OCI-LY1 (cell line): ENCODE results near the gene CHST5.
A peak's percentile ranks its signal among the peaks of the same experiment; 100 is the strongest.

ENCODE experiments used
- H2AFZ ChIP-seq: fragments of 200-600 bp; sonication (generic), shearing (Covaris generic); 2 replicates; pipeline ENCODE4 v1.6.0; 2014; ENCODE audit warnings: antibody characterized with exemption, mild to moderate bottlenecking, low read length
- H3F3A ChIP-seq: fragments of 200-600 bp; sonication (generic), shearing (Covaris generic); 2 replicates; pipeline ENCODE4 v1.6.0; 2014; ENCODE audit warnings: mild to moderate bottlenecking, antibody characterized with exemption, low read length, moderate library complexity; ENCODE audit not compliant: insufficient read depth
- H3K27ac ChIP-seq: fragments of 200-600 bp; sonication (generic); 2 replicates; pipeline ENCODE4 v1.5.1; 2014; ENCODE audit warnings: low read length, mixed run types, mild to moderate bottlenecking, low read depth; ENCODE audit not compliant: poor library complexity, severe bottlenecking
- H3K27me3 ChIP-seq: fragments of 200-600 bp; sonication (generic); 2 replicates; pipeline ENCODE4 v1.6.0; 2014; ENCODE audit warnings: antibody characterized with exemption, mild to moderate bottlenecking, low read length, moderate library complexity; ENCODE audit not compliant: insufficient read depth
- H3K36me3 ChIP-seq: fragments of 200-600 bp; sonication (generic); 2 replicates; pipeline ENCODE4 v1.6.1; 2014; ENCODE audit warnings: mild to moderate bottlenecking, antibody characterized with exemption, low read length, moderate library complexity, mixed read lengths; ENCODE audit not compliant: insufficient read depth
- H3K4me1 ChIP-seq: fragments of 200-600 bp; sonication (generic); 2 replicates; pipeline ENCODE4 v1.5.1; 2014; ENCODE audit warnings: mild to moderate bottlenecking, low read length, moderate library complexity; ENCODE audit not compliant: insufficient read depth, severe bottlenecking
- H3K4me2 ChIP-seq: fragments of 200-600 bp; sonication (generic), shearing (Covaris generic); 2 replicates; pipeline ENCODE4 v1.6.1; 2014; ENCODE audit warnings: low read length
- H3K4me3 ChIP-seq: fragments of 200-600 bp; sonication (generic); 2 replicates; pipeline ENCODE4 v1.5.1; 2014; ENCODE audit warnings: low read length, low read depth, mild to moderate bottlenecking, mixed read lengths; ENCODE audit not compliant: poor library complexity, severe bottlenecking
- H3K79me2 ChIP-seq: fragments of 200-600 bp; shearing (Covaris generic); 2 replicates; pipeline ENCODE4 v1.6.1; 2016; ENCODE audit warnings: mixed run types, low read length, mixed read lengths; ENCODE audit not compliant: insufficient read depth
- H3K9ac ChIP-seq: fragments of 200-600 bp; sonication (generic), shearing (Covaris generic); 2 replicates; pipeline ENCODE4 v1.6.1; 2014; ENCODE audit warnings: mild to moderate bottlenecking, low read length, mixed read lengths
- H3K9me2 ChIP-seq: fragments of 200-600 bp; sonication (generic), shearing (Covaris generic); 2 replicates; pipeline ENCODE4 v1.6.1; 2014; ENCODE audit warnings: low read depth, mild to moderate bottlenecking, low read length, mixed read lengths
- H3K9me3 ChIP-seq: fragments of 200-600 bp; shearing (Covaris generic); 2 replicates; pipeline ENCODE4 v1.6.1; 2014; ENCODE audit warnings: low read length, mixed read lengths
- H4K20me1 ChIP-seq: fragments of 200-600 bp; sonication (generic), shearing (Covaris generic); 2 replicates; pipeline ENCODE4 v1.6.0; 2016; ENCODE audit warnings: mild to moderate bottlenecking, low read length; ENCODE audit not compliant: insufficient read depth
- CTCF ChIP-seq: fragments of 200-600 bp; sonication (generic), shearing (Covaris generic); IDR thresholded peaks from 2 replicates; pipeline ENCODE4 v1.5.1; 2017; ENCODE audit warnings: mild to moderate bottlenecking, antibody characterized with exemption, low read length, moderate library complexity, mixed read lengths
- EZH2 ChIP-seq: fragments of 200-600 bp; sonication (generic), shearing (Covaris generic); IDR thresholded peaks from 2 replicates; pipeline ENCODE4 v1.8.0; 2017; ENCODE audit warnings: borderline replicate concordance, mixed run types, mild to moderate bottlenecking, antibody characterized with exemption, low read length, moderate library complexity, mixed read lengths

Gene CHST5

GRCh38 chr16:75485230-75486013 lies 50.5 kb downstream of the CHST5 start:
- Histone ChIP-seq H4K20me1 (no peaks in the 10 kb centered on the region), H3K27ac (peak overlapping the region; percentile 72), H2AFZ (no peak overlapping the region)

GRCh38 chr16:75483222-75483621 lies 52.7 kb downstream of the CHST5 start:
- H3K9ac ChIP-seq: no peak overlapping the region
- no peak overlapping the region for H3K27ac ChIP-seq
- H3K36me3 ChIP-seq: no peaks in the 10 kb centered on the region
- no peaks in the 10 kb centered on the region for H3K27me3 ChIP-seq
- no peaks in the 10 kb centered on the region for H3K9me2 ChIP-seq
- H4K20me1 ChIP-seq: no peaks in the 10 kb centered on the region
- peaks cover 33% of the 10 kb centered on the region for H3K4me1 ChIP-seq
- no peak overlapping the region for H3K4me2 ChIP-seq
- H3K79me2 ChIP-seq: no peaks in the 10 kb centered on the region
- no peaks in the 10 kb centered on the region for H3K9me3 ChIP-seq
- no peak overlapping the region for H2AFZ ChIP-seq
- H3K4me3 ChIP-seq: no peak overlapping the region
- TF ChIP-seq EZH2 (no peak), CTCF (no peak)
- H3F3A ChIP-seq: peaks cover 3% of the 10 kb centered on the region; the same call in 1 of the 2 replicates

More at GRCh38 chr16:75485230-75486013, 50.5 kb downstream of the CHST5 start:
- TF ChIP-seq EZH2 (no peak), CTCF (no peak)
- Histone ChIP-seq H3K4me3 (no peak overlapping the region), H3K4me1 (peaks cover 35% of the 10 kb centered on the region), H3K9me3 (no peaks in the 10 kb centered on the region), H3K27me3 (no peaks in the 10 kb centered on the region), H3K36me3 (no peaks in the 10 kb centered on the region), H3K4me2 (peak overlapping the region; percentile 23; the same call in 1 of the 2 replicates), H3K79me2 (no peaks in the 10 kb centered on the region), H3K9ac (peak overlapping the region; percentile 15; the same call in 1 of the 2 replicates), H3F3A (peaks cover 3% of the 10 kb centered on the region; the same call in 1 of the 2 replicates), H3K9me2 (no peaks in the 10 kb centered on the region)

- Histone ChIP-seq H3K36me3 (no peaks in the 10 kb centered on the region), H3K27me3 (no peaks in the 10 kb centered on the region), H3K27ac (no peak overlapping the region), H3K9me3 (no peaks in the 10 kb centered on the region), H3F3A (peaks cover 3% of the 10 kb centered on the region; the same call in 1 of the 2 replicates), H3K4me3 (no peak overlapping the region), H2AFZ (no peak overlapping the region), H3K4me1 (peaks cover 33% of the 10 kb centered on the region), H4K20me1 (no peaks in the 10 kb centered on the region), H3K9me2 (no peaks in the 10 kb centered on the region), H3K4me2 (no peak overlapping the region), H3K9ac (no peak overlapping the region), H3K79me2 (no peaks in the 10 kb centered on the region)
- TF ChIP-seq CTCF (no peak), EZH2 (no peak)
Measured at GRCh38 chr16:75482434-75483205, 53.3 kb downstream of the CHST5 start.
